Suprapubic skin (tissue), 3 donors: Measurements from ENCODE around the gene EGFL6.

Source experiments
- POLR2A ChIP-seq, 2 donors: fragments of 450-650 bp; IDR thresholded peaks; one replicate each; pipeline ENCODE4 v1.6.1; 2017; ENCODE audit warnings: antibody characterized with exemption in 2 of 2, mild to moderate bottlenecking in 2 of 2, moderate library complexity in 2 of 2
- TF ChIP-seq, protein P1 (sequence below), 2 donors: fragments of 200-600 bp in 1 of 2; fragments of 450-650 bp in 1 of 2; sonication (generic) in 1 of 2; IDR thresholded peaks; one replicate each; pipeline ENCODE4 v1.5.1; 2016 to 2019; ENCODE audit warnings: antibody characterized with exemption in 2 of 2, mild to moderate bottlenecking in 1 of 2, moderate library complexity in 1 of 2

DNA sequence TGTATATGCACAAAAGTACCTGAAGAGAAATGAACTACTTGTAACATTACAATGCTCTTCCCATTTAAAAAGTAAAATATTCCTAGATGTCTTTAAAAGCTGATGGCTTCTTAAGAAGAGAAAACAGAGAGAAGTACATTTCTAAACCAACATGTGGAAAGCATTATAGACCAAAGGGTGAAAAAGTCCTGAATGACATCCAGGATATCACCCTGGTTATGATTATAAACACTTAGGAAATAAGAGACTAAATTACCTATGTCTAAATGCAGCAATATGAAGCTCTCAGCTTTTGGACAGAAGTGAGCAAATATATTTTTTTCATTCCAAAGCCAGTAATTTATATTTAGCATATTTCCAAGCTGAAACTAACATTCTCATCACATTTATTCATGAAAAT lies 21.7 kb upstream of the EGFL6 start:
- TF ChIP-seq, protein P1, sequence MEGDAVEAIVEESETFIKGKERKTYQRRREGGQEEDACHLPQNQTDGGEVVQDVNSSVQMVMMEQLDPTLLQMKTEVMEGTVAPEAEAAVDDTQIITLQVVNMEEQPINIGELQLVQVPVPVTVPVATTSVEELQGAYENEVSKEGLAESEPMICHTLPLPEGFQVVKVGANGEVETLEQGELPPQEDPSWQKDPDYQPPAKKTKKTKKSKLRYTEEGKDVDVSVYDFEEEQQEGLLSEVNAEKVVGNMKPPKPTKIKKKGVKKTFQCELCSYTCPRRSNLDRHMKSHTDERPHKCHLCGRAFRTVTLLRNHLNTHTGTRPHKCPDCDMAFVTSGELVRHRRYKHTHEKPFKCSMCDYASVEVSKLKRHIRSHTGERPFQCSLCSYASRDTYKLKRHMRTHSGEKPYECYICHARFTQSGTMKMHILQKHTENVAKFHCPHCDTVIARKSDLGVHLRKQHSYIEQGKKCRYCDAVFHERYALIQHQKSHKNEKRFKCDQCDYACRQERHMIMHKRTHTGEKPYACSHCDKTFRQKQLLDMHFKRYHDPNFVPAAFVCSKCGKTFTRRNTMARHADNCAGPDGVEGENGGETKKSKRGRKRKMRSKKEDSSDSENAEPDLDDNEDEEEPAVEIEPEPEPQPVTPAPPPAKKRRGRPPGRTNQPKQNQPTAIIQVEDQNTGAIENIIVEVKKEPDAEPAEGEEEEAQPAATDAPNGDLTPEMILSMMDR (IDR thresholded peaks at IDR 0.05): no peak
- TF ChIP-seq POLR2A (IDR thresholded peaks at IDR 0.05): no peak
